Duodenal mucosa (tissue), 2 donors: Measurements from ENCODE around the gene CXCR4.
A peak's percentile ranks its signal among the peaks of the same experiment; 100 is the strongest.

ENCODE experiments used
- H3K27ac ChIP-seq: one replicate; pipeline ENCODE4 v1.7.0; 2013; ENCODE audit warnings: low read depth, low read length
- H3K27me3 ChIP-seq, 2 donors: one replicate each; pipeline ENCODE4 v1.7.0; 2013; ENCODE audit warnings: low read length in 2 of 2, control low read depth in 1 of 2; ENCODE audit not compliant: insufficient read depth in 2 of 2, control insufficient read depth in 1 of 2
- H3K36me3 ChIP-seq, 2 donors: one replicate each; pipeline ENCODE4 v1.7.0; 2013; ENCODE audit warnings: low read length in 2 of 2, control low read depth in 1 of 2; ENCODE audit not compliant: insufficient read depth in 2 of 2, control insufficient read depth in 1 of 2
- H3K4me1 ChIP-seq, 2 donors: one replicate each; pipeline ENCODE4 v1.7.0; 2013; ENCODE audit warnings: low read length in 2 of 2, control low read depth in 1 of 2; ENCODE audit not compliant: insufficient read depth in 2 of 2, control insufficient read depth in 1 of 2
- H3K4me3 ChIP-seq, 2 donors: one replicate each; pipeline ENCODE4 v1.7.0; 2013; ENCODE audit warnings: low read length in 2 of 2, low read depth in 1 of 2
- H3K9ac ChIP-seq, 2 donors: one replicate each; pipeline ENCODE4 v1.7.0; 2013; ENCODE audit warnings: low read length in 2 of 2, low read depth in 1 of 2
- H3K9me3 ChIP-seq, 2 donors: one replicate each; pipeline ENCODE4 v1.7.0; 2013; ENCODE audit warnings: low read length in 2 of 2, control low read depth in 1 of 2; ENCODE audit not compliant: control insufficient read depth in 1 of 2

CXCR4 gene

DNA sequence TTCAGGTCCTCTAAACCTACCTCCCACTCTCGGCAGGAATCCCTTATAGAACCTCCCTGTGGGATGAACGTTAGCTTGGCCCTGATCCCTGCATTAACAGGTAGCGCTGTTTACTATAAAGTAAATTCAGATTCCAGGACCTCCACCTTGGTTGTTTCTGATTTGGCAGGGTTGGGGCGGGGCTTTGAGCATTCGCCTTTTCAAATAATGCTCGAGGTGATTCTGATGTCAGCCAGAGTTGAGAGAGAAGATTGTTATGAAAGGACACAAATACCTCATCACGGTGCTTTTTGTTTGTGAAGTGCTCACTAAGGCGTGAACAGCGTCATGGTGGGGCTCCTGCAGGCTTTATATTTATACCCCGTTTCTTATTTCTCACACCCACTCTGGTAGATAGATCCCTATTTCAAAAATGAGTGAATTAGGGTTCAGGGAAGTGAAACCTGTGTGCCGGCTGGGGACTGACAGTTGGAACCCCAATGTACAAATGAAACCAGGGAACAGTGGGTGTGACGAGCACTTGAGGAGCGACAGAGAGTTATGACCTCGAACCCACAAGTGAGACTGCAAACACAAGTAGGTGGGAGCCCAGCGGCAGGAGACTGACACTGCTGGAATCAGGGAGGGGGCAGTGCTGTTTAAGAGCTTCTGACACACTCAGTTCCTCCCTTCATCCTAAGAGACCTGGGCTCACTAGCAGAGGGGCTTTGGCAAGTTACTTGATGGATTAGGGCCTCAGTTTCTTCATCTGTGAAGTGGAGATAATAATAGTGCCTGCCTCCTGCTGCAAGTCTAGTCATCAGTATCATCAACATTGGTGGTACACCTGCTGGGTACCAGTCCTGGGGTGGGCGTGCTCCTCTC, 14.2 kb upstream of the CXCR4 start:
- Histone ChIP-seq H3K27ac (no peak overlapping the region), H3K9me3 (no peaks in the 10 kb centered on the region), H3K9ac (peak overlapping the region in 1 of 2 donors; percentile 13), H3K36me3 (no peaks in the 10 kb centered on the region), H3K4me1 (peaks cover 3 to 10% of the 10 kb centered on the region in 2 donors), H3K27me3 (no peaks in the 10 kb centered on the region), H3K4me3 (peak overlapping the region in 1 of 2 donors; percentile 6)

DNA sequence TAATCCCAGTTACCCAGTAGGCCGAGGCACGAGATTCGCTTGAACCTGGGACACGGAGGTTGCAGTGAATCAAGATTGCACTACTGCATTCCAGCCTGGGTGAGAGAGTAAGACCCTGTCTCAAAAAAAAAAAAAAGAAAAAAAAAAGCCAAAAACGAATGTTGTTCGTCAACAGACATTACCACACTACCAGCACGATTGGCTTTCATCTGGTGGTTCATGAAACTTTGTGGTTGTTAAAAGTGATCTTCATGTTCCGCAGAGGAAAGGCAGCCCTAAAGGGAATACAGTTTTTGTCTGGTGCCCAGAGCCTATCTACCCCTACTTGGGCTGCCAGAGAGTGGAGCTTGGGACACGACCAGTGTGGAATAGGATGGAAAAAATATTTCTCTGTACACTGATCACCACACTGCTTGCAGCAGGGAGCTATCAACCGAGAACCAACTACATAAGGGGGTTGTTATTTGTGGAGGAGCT, 13.6 kb upstream of the CXCR4 start:
- Histone ChIP-seq H3K27ac (no peak overlapping the region), H3K9me3 (no peaks in the 10 kb centered on the region), H3K27me3 (no peaks in the 10 kb centered on the region), H3K9ac (no peak overlapping the region), H3K4me3 (no peak overlapping the region), H3K36me3 (no peaks in the 10 kb centered on the region), H3K4me1 (peaks cover 3% of the 10 kb centered on the region in 2 donors)

DNA sequence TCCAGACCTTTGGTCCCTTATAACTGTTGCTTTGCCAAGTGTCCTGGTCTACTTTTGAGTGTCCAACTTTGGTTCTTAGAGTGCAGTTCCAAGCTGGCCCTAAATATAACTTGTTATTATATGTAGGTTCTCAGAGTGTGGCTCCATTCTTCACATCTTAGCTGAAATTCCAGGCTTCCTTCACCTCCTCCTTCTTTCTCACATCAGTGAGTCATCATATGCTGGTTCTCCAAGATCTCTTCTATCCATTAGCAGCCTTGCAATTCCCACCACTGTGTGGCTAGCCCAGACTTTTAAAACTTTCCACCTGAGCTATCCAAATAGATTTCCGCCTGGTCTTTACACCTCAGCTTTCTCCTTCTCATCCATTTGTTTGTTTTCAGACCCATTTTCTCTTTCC, 12.6 kb upstream of the CXCR4 start:
- H3K9me3 ChIP-seq, result no peaks in the 10 kb centered on the region
- no peaks in the 10 kb centered on the region for H3K36me3 ChIP-seq
- H3K27me3 ChIP-seq, result peaks cover 0 to 3% of the 10 kb centered on the region in 2 donors
- H3K4me3 ChIP-seq, result no peak overlapping the region
- peaks cover 0 to 7% of the 10 kb centered on the region in 2 donors for H3K4me1 ChIP-seq
- H3K27ac ChIP-seq, result no peak overlapping the region
- no peak overlapping the region for H3K9ac ChIP-seq

DNA sequence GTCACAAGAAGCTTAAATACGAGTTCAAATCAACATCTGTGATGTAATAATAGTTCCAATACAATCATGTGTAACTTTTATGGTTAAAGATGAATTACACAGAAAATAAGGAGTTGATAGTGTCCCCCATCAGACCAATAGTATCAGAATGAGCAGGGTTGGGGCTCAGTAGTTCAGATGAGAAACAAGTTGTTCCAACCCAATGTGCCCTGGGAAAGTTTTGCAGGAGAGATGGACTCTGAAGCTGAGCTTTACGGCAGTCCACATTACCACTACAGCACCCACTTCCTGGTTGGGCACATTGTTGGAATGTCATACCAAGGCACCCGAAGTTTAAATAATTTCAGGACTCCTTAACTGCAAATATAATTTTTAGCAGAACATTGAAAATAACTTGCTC, 12.1 kb upstream of the CXCR4 start:
- no peak overlapping the region for H3K27ac ChIP-seq
- H3K4me3 ChIP-seq, result no peak overlapping the region
- peaks cover 0 to 5% of the 10 kb centered on the region in 2 donors for H3K4me1 ChIP-seq
- peaks cover under 1 to 3% of the 10 kb centered on the region in 2 donors for H3K27me3 ChIP-seq
- H3K9me3 ChIP-seq, result no peaks in the 10 kb centered on the region
- H3K36me3 ChIP-seq, result no peaks in the 10 kb centered on the region
- H3K9ac ChIP-seq, result no peak overlapping the region

DNA sequence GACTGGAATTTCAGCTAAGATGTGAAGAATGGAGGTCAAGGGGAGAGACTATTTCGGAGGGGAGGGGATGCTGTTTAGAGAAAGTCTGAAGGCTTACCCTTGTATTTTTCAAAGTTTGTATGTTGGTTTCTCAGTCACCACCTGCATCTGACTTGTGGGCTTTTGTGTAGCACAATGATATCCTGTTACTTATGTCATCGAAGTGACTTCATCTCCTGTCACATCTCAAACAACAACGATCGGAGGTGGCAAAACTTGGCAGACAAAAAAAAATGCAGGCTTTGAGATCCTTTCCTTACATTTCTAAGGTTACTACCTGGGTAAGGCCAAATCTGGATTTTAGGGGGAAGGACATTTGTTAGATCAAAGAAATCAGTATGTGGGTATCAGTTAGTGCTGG, 11.7 kb upstream of the CXCR4 start:
- no peak overlapping the region for H3K4me3 ChIP-seq
- H3K4me1 ChIP-seq, result peaks cover 0 to 5% of the 10 kb centered on the region in 2 donors
- no peak overlapping the region for H3K9ac ChIP-seq
- H3K36me3 ChIP-seq, result no peaks in the 10 kb centered on the region
- H3K9me3 ChIP-seq, result no peaks in the 10 kb centered on the region
- H3K27ac ChIP-seq, result no peak overlapping the region
- H3K27me3 ChIP-seq, result peaks cover 3 to 6% of the 10 kb centered on the region in 2 donors

DNA sequence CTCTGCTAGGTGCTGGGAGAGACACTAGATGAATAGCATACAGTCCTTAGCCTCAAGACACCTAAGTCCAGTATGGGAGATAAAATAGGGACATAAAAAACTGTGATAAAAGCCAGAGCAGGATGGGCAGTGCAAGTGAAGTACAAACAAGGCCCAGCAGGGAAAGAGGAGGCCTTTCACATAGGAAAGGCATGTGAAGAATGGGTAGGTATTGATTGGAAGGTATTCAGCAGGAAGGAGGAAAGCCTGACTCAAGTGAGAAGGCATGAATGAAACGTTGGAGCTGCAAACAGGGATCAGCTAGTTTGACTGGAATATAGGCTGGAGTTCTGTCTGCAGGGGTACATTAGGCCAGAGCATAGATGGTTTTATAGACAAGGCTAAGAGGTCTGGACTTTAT, 11.0 kb upstream of the CXCR4 start:
- Histone ChIP-seq H3K36me3 (no peaks in the 10 kb centered on the region), H3K9ac (no peak overlapping the region), H3K4me3 (no peak overlapping the region), H3K27ac (no peak overlapping the region), H3K27me3 (peaks cover 3 to 6% of the 10 kb centered on the region in 2 donors), H3K9me3 (no peaks in the 10 kb centered on the region), H3K4me1 (peaks cover 0 to 5% of the 10 kb centered on the region in 2 donors)

DNA sequence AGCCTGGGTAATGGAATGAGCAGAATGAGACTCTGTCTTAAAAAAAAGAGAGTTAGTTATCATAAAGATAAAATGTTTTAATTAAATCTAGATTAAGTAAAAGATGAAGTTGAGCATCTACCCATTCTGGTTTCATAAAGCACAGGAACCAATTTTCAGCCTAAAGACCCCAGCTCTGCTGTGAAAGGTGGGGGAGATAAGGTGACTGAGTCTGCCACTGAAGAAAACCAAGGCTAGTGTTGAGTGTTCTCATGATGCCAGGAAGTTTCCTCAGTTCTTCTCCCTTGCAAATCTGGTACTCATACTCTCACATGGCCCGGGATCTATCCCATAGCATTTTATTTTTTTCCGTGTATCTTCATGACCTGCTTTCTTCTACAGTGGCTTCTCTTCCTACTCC, 10.4 kb upstream of the CXCR4 start:
- Histone ChIP-seq H3K27ac (no peak overlapping the region), H3K4me1 (peaks cover 0 to 5% of the 10 kb centered on the region in 2 donors), H3K9me3 (no peaks in the 10 kb centered on the region), H3K4me3 (no peak overlapping the region), H3K36me3 (no peaks in the 10 kb centered on the region), H3K27me3 (peaks cover 3 to 6% of the 10 kb centered on the region in 2 donors), H3K9ac (no peak overlapping the region)

DNA sequence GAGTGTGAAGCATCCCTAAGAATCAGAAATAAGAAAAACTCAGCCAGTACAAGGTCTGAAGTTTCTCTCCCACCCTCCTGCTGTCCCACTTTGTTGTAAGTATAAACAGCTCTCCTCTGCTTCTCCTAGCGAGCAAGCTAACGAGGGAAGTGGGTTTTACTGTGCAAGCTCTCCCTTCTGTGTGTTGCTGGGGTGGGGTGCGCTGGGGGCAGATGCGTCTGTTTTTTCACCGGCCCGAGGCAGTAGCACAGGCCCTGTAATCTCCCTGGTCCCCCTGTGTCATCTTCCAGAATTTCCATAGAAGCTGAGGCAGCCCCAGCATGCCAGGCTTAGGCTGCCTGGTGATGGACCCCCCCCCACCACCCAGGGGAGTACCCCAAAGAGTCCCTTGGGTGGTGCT, 9.4 kb upstream of the CXCR4 start:
- Histone ChIP-seq H3K9ac (no peak overlapping the region), H3K4me3 (no peak overlapping the region), H3K9me3 (no peaks in the 10 kb centered on the region), H3K27me3 (peaks cover 4 to 9% of the 10 kb centered on the region in 2 donors), H3K36me3 (no peaks in the 10 kb centered on the region), H3K4me1 (peaks cover 0 to 5% of the 10 kb centered on the region in 2 donors), H3K27ac (no peak overlapping the region)

DNA sequence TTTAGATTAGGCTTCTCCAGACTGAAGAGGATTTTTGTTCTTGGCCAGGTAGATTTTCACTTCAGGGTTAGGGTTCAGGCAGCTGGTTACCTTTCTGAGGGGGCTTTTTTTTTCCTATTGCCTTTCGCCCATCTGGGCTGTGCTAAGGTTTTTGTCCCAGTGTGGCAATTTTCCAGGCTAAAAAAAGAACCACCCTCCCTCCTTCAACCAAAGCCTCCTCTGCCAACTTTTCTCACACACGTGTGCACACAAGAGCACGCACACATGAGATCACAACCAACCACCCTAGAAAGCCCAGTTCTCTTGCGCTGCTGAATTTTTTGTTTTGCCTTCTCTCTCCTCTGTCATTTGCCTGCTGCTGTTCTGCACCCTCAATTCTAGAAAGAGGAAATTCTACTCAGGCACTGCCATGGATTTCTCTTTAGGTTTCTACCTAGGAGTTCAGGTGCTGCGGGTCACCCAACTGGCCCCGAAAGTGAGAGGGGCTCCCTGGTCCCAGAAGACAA, 8.5 kb upstream of the CXCR4 start:
- Histone ChIP-seq H3K4me3 (no peak overlapping the region), H3K9ac (no peak overlapping the region), H3K4me1 (peaks cover 0 to 5% of the 10 kb centered on the region in 2 donors), H3K27ac (no peak overlapping the region), H3K9me3 (no peaks in the 10 kb centered on the region), H3K27me3 (peaks cover 7 to 15% of the 10 kb centered on the region in 2 donors), H3K36me3 (no peaks in the 10 kb centered on the region)

DNA sequence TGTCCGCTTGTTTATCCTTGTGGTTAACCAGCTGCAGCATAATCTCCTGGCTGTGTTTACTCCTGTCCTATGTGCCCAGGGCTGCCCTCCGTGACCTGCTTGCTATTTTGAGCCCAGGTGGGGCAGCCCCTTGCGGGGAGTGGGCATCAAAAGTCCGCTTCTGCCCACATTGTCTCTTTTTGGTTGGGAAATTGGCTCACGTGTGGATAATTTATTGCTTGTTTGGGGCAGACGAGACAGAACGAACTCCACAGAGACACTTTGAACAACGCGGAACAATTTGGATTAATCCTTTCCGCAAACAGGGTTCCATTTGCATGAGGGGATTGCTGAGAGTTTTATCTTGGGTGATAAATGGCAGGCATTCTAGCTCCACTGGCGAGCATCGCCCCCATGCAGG, 8.1 kb upstream of the CXCR4 start:
- Histone ChIP-seq H3K27me3 (peaks cover 7 to 20% of the 10 kb centered on the region in 2 donors), H3K9ac (no peak overlapping the region), H3K4me1 (peaks cover 0 to 5% of the 10 kb centered on the region in 2 donors), H3K4me3 (no peak overlapping the region), H3K27ac (no peak overlapping the region), H3K9me3 (no peaks in the 10 kb centered on the region), H3K36me3 (no peaks in the 10 kb centered on the region)
